Measurements from ENCODE around the gene C1orf226. TPM values are rescaled to one million over a fixed set of nuclear protein-coding genes. Genes with fewer than 3 reads are reported as not detected.

The C1orf226 gene
- total and polyA plus RNA-seq, 9 of the 15 experiments (the other 6 are each of a cell fraction or from before 2014, with no cell fraction given) = 0.10 to 1.4 (median 0.47) TPM

- TF ChIP-seq NFRKB (IDR thresholded peaks at IDR 0.05; ENCODE audit: low read depth) (0 out of 2 replicates have a peak, but pooled peaks have one; percentile 26), ZNF668 (CRISPR knock-in tag; IDR thresholded peaks at IDR 0.05) (no peak), ZBTB26 (CRISPR knock-in tag; IDR thresholded peaks at IDR 0.05) (no peak), HDGF (IDR thresholded peaks at IDR 0.05) (no peak), ZNF561 (CRISPR knock-in tag; conservative IDR thresholded peaks at IDR 0.05) (no peak), ZNF23 (CRISPR knock-in tag; IDR thresholded peaks at IDR 0.05) (no peak), ZNF589 (CRISPR knock-in tag; IDR thresholded peaks at IDR 0.05; ENCODE audit: low read depth) (0 out of 2 replicates have a peak, but pooled peaks have one; percentile 61), HNRNPL (IDR thresholded peaks at IDR 0.05; ENCODE audit: low read depth, low read length) (no peak), FOXK1 (CRISPR knock-in tag; IDR thresholded peaks at IDR 0.05; ENCODE audit: borderline replicate concordance) (no peak), TSC22D4 (tag; IDR thresholded peaks at IDR 0.05) (no peak), COPS2 (conservative IDR thresholded peaks at IDR 0.05) (no peak), PHF8 (IDR thresholded peaks at IDR 0.05; ENCODE audit: borderline replicate concordance, low read length) (no peak), ZBTB43 (CRISPR knock-in tag; IDR thresholded peaks at IDR 0.05) (no peak), ID3 (CRISPR knock-in tag; IDR thresholded peaks at IDR 0.05) (no peak), ID3 (tag; IDR thresholded peaks at IDR 0.05) (peak; percentile 91), ZBTB33 (CRISPR knock-in tag; IDR thresholded peaks at IDR 0.05) (no peak), PTRF (tag; IDR thresholded peaks at IDR 0.05) (no peak), ZNF444 (CRISPR knock-in tag; IDR thresholded peaks at IDR 0.05) (no peak), ZNF124 (CRISPR knock-in tag; IDR thresholded peaks at IDR 0.05) (no peak)
- TF ChIP-seq, protein P1, sequence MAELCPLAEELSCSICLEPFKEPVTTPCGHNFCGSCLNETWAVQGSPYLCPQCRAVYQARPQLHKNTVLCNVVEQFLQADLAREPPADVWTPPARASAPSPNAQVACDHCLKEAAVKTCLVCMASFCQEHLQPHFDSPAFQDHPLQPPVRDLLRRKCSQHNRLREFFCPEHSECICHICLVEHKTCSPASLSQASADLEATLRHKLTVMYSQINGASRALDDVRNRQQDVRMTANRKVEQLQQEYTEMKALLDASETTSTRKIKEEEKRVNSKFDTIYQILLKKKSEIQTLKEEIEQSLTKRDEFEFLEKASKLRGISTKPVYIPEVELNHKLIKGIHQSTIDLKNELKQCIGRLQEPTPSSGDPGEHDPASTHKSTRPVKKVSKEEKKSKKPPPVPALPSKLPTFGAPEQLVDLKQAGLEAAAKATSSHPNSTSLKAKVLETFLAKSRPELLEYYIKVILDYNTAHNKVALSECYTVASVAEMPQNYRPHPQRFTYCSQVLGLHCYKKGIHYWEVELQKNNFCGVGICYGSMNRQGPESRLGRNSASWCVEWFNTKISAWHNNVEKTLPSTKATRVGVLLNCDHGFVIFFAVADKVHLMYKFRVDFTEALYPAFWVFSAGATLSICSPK (IDR thresholded peaks at IDR 0.05; ENCODE audit: borderline replicate concordance) = no peak
- TF ChIP-seq, protein P2, sequence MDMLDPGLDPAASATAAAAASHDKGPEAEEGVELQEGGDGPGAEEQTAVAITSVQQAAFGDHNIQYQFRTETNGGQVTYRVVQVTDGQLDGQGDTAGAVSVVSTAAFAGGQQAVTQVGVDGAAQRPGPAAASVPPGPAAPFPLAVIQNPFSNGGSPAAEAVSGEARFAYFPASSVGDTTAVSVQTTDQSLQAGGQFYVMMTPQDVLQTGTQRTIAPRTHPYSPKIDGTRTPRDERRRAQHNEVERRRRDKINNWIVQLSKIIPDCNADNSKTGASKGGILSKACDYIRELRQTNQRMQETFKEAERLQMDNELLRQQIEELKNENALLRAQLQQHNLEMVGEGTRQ (CRISPR knock-in tag; IDR thresholded peaks at IDR 0.05) = no peak
Observed at GRCh38 chr1:162386292-162387225, 5.0 kb downstream of the C1orf226 start (continued).
